SK-N-SH treated with all-trans-retinoic acid at 6 μM for 48 hours (cell line): ENCODE results near the gene CDKN2D.

ENCODE experiments used
- ATAC-seq: fragments of 200-7000 bp; cut with Tn5 transposase; 3 replicates; pipeline ENCODE4 v1.9.1; 2020; ENCODE audit warnings: mild to moderate bottlenecking, moderate library complexity
- ARNTL ChIP-seq: fragments of 450-650 bp; formaldehyde crosslinking; IDR thresholded peaks from 2 replicates; pipeline ENCODE4 v1.5.0; 2020; ENCODE audit warnings: low read depth, mild to moderate bottlenecking, moderate library complexity, borderline replicate concordance
- BACH2 ChIP-seq: fragments of 250-450 bp; sonication (Bioruptor Pico); IDR thresholded peaks from 2 replicates; pipeline ENCODE4 v1.9.0; 2021; ENCODE audit warnings: mild to moderate bottlenecking, borderline replicate concordance
- CREB5 ChIP-seq: fragments of 250-450 bp; sonication (Bioruptor Pico); IDR thresholded peaks from 2 replicates; pipeline ENCODE4 v1.5.1; 2020; ENCODE audit warnings: low read depth, mild to moderate bottlenecking, moderate library complexity
- CSDC2 ChIP-seq: fragments of 250-450 bp; sonication (Bioruptor Pico); IDR thresholded peaks from 2 replicates; pipeline ENCODE4 v1.5.0; 2020; ENCODE audit warnings: mild to moderate bottlenecking, moderate library complexity
- ESRRG ChIP-seq: fragments of 250-450 bp; sonication (Bioruptor Pico); IDR thresholded peaks from 2 replicates; pipeline ENCODE4 v1.6.1; 2021; ENCODE audit warnings: mild to moderate bottlenecking
- GLIS3 ChIP-seq: fragments of 250-450 bp; sonication (Bioruptor Pico); IDR thresholded peaks from 2 replicates; pipeline ENCODE4 v1.5.0; 2020; ENCODE audit warnings: mild to moderate bottlenecking, moderate library complexity
- ISL1 ChIP-seq: fragments of 250-450 bp; sonication (Bioruptor Pico); IDR thresholded peaks from 2 replicates; pipeline ENCODE4 v2.1.2; 2022; ENCODE audit warnings: mild to moderate bottlenecking, moderate library complexity
- OSR1 ChIP-seq: fragments of 250-450 bp; sonication (Bioruptor Pico); IDR thresholded peaks from 2 replicates; pipeline ENCODE4 v1.8.0; 2022; ENCODE audit warnings: moderate library complexity, mild to moderate bottlenecking, inconsistent platforms
- PATZ1 ChIP-seq: fragments of 250-450 bp; sonication (Bioruptor Pico); IDR thresholded peaks from 2 replicates; pipeline ENCODE4 v1.8.0; 2020; ENCODE audit warnings: mild to moderate bottlenecking, moderate library complexity, borderline replicate concordance
- POU6F1 ChIP-seq: fragments of 250-450 bp; sonication (Bioruptor Pico); IDR thresholded peaks from 2 replicates; pipeline ENCODE4 v1.8.0; 2021; ENCODE audit warnings: low read depth, mild to moderate bottlenecking, moderate library complexity, borderline replicate concordance
- PPARA ChIP-seq: fragments of 250-450 bp; sonication (Bioruptor Pico); IDR thresholded peaks from 2 replicates; pipeline ENCODE4 v1.5.0; 2020; ENCODE audit warnings: mild to moderate bottlenecking, borderline replicate concordance
- RARB ChIP-seq: fragments of 250-450 bp; sonication (Bioruptor Pico); IDR thresholded peaks from 2 replicates; pipeline ENCODE4 v1.8.0; 2021; ENCODE audit warnings: mild to moderate bottlenecking, moderate library complexity
- SNAI2 ChIP-seq: fragments of 250-450 bp; sonication (Bioruptor Pico); IDR thresholded peaks from 2 replicates; pipeline ENCODE4 v1.5.0; 2020; ENCODE audit warnings: mild to moderate bottlenecking, moderate library complexity
- TCF4 ChIP-seq: fragments of 250-450 bp; sonication (Bioruptor Pico); IDR thresholded peaks from 2 replicates; pipeline ENCODE4 v1.8.0; 2021; ENCODE audit warnings: mild to moderate bottlenecking, moderate library complexity, borderline replicate concordance
- TOX ChIP-seq: fragments of 250-450 bp; sonication (Bioruptor Pico); IDR thresholded peaks from 2 replicates; pipeline ENCODE4 v1.8.0; 2021; ENCODE audit warnings: mild to moderate bottlenecking, moderate library complexity, borderline replicate concordance
- ZC3H10 ChIP-seq: fragments of 250-450 bp; sonication (Bioruptor Pico); IDR thresholded peaks from 2 replicates; pipeline ENCODE4 v1.5.1; 2021; ENCODE audit warnings: mild to moderate bottlenecking, moderate library complexity
- ZFP3 ChIP-seq: fragments of 250-450 bp; sonication (Bioruptor Pico); IDR thresholded peaks from 2 replicates; pipeline ENCODE4 v1.5.0; 2020; ENCODE audit warnings: mild to moderate bottlenecking, moderate library complexity
- ZFP30 ChIP-seq: fragments of 450-650 bp; formaldehyde crosslinking; IDR thresholded peaks from 2 replicates; pipeline ENCODE4 v1.5.0; 2022; ENCODE audit warnings: mild to moderate bottlenecking, moderate library complexity
- ZNF565 ChIP-seq: fragments of 450-650 bp; formaldehyde crosslinking; conservative IDR thresholded peaks from 2 replicates; pipeline ENCODE4 v1.5.0; 2020; ENCODE audit warnings: low read depth, mild to moderate bottlenecking, moderate library complexity
- ZNF70 ChIP-seq: fragments of 450-650 bp; formaldehyde crosslinking; IDR thresholded peaks from 2 replicates; pipeline ENCODE4 v1.5.0; 2020; ENCODE audit warnings: mild to moderate bottlenecking, moderate library complexity
- ZNF8 ChIP-seq: fragments of 450-650 bp; formaldehyde crosslinking; IDR thresholded peaks from 2 replicates; pipeline ENCODE4 v1.5.0; 2020; ENCODE audit warnings: mild to moderate bottlenecking, moderate library complexity
- TF ChIP-seq, protein P1 (sequence below): fragments of 250-450 bp; sonication (Bioruptor Pico); IDR thresholded peaks from 2 replicates; pipeline ENCODE4 v1.5.1; 2021; ENCODE audit warnings: mild to moderate bottlenecking, moderate library complexity
- TF ChIP-seq, protein P2 (sequence below): fragments of 250-450 bp; sonication (Bioruptor Pico); IDR thresholded peaks from 2 replicates; pipeline ENCODE4 v1.5.0; 2020; ENCODE audit warnings: mild to moderate bottlenecking, moderate library complexity

The CDKN2D gene

GRCh38 chr19:10577951-10578350 lies 9.2 kb upstream of the CDKN2D start:
- no peak for ATAC-seq
- TF ChIP-seq SNAI2 (CRISPR knock-in tag) (no peak), PATZ1 (no peak), GLIS3 (CRISPR knock-in tag) (no peak), POU6F1 (CRISPR knock-in tag) (no peak), ZNF70 (CRISPR knock-in tag) (no peak), ISL1 (no peak), ZNF8 (no peak), ZNF565 (CRISPR knock-in tag) (no peak), CSDC2 (CRISPR knock-in tag) (no peak), ESRRG (CRISPR knock-in tag) (no peak), BACH2 (CRISPR knock-in tag) (no peak), ARNTL (CRISPR knock-in tag) (no peak), TCF4 (CRISPR knock-in tag) (no peak), RARB (CRISPR knock-in tag) (no peak), ZFP3 (no peak), ZC3H10 (no peak), OSR1 (CRISPR knock-in tag) (no peak), CREB5 (CRISPR knock-in tag) (no peak)
- TF ChIP-seq, protein P1, sequence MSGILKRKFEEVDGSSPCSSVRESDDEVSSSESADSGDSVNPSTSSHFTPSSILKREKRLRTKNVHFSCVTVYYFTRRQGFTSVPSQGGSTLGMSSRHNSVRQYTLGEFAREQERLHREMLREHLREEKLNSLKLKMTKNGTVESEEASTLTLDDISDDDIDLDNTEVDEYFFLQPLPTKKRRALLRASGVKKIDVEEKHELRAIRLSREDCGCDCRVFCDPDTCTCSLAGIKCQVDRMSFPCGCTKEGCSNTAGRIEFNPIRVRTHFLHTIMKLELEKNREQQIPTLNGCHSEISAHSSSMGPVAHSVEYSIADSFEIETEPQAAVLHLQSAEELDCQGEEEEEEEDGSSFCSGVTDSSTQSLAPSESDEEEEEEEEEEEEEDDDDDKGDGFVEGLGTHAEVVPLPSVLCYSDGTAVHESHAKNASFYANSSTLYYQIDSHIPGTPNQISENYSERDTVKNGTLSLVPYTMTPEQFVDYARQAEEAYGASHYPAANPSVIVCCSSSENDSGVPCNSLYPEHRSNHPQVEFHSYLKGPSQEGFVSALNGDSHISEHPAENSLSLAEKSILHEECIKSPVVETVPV = no peak
- TF ChIP-seq, protein P2, sequence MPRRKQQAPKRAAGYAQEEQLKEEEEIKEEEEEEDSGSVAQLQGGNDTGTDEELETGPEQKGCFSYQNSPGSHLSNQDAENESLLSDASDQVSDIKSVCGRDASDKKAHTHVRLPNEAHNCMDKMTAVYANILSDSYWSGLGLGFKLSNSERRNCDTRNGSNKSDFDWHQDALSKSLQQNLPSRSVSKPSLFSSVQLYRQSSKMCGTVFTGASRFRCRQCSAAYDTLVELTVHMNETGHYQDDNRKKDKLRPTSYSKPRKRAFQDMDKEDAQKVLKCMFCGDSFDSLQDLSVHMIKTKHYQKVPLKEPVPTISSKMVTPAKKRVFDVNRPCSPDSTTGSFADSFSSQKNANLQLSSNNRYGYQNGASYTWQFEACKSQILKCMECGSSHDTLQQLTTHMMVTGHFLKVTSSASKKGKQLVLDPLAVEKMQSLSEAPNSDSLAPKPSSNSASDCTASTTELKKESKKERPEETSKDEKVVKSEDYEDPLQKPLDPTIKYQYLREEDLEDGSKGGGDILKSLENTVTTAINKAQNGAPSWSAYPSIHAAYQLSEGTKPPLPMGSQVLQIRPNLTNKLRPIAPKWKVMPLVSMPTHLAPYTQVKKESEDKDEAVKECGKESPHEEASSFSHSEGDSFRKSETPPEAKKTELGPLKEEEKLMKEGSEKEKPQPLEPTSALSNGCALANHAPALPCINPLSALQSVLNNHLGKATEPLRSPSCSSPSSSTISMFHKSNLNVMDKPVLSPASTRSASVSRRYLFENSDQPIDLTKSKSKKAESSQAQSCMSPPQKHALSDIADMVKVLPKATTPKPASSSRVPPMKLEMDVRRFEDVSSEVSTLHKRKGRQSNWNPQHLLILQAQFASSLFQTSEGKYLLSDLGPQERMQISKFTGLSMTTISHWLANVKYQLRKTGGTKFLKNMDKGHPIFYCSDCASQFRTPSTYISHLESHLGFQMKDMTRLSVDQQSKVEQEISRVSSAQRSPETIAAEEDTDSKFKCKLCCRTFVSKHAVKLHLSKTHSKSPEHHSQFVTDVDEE (CRISPR knock-in tag) = no peak
- TF ChIP-seq, all 23 proteins: peak for 0

DNA sequence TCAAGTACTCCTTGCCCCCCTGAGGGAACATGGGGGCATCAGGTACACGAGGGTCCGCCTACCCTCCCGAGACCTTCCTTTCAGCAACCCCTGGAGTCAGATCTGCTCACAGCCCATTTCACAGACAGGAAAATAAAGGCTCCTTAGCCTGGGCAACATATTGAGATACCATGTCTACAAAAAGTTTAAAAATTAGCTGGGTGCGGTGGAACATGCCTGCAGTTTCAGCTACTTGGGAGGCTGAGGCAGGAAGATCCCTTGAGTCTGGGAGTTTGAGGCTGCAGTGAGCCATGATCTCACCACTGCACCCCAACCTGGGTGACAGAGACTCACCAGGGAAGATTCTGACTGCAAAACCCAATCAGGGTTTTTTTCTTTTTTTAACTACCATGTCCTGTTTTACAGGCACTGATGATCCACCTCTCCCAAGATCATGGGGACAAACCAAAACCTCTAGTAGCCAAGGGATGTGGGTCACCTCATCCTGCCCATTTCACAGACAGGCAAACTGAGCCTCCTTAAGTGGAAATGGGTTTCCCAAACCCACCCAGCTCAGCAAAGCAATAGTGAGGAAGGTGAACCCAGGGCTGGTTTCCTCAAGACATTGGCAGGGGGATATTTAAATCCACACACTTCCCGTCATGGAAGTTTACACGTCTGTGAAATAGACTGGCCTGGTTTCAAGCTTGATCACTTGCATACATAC lies 6.4 kb upstream of the CDKN2D start:
- ATAC-seq = no peak
- TF ChIP-seq PPARA (CRISPR knock-in tag) (no peak), ISL1 (no peak), BACH2 (CRISPR knock-in tag) (no peak), ARNTL (CRISPR knock-in tag) (no peak), SNAI2 (CRISPR knock-in tag) (no peak), ZFP30 (no peak), CSDC2 (CRISPR knock-in tag) (no peak), TOX (CRISPR knock-in tag) (no peak), TCF4 (CRISPR knock-in tag) (no peak), PATZ1 (no peak), ZNF70 (CRISPR knock-in tag) (no peak), POU6F1 (CRISPR knock-in tag) (no peak), OSR1 (CRISPR knock-in tag) (no peak), ESRRG (CRISPR knock-in tag) (no peak), ZFP3 (no peak), RARB (CRISPR knock-in tag) (no peak)
- TF ChIP-seq, protein P2 (CRISPR knock-in tag) = no peak
